ENCODE measurements around the gene CGRRF1. TPM values are rescaled to one million over a fixed set of nuclear protein-coding genes. Genes with fewer than 3 reads are reported as not detected.

CGRRF1 gene
- total and polyA plus RNA-seq, 2 of the 13 experiments (the other 11 are each of a cell fraction or from before 2014, with no cell fraction given): 16.8 to 18.2 TPM

GRCh38 chr14:54564868-54565784 is 55.4 kb downstream of the CGRRF1 start (continued):
- TF ChIP-seq ZBTB25 (CRISPR knock-in tag; IDR thresholded peaks at IDR 0.05): peak; percentile 56
- TF ChIP-seq PAWR (CRISPR knock-in tag; IDR thresholded peaks at IDR 0.05; ENCODE audit: borderline replicate concordance): no peak
- TF ChIP-seq RXRB (CRISPR knock-in tag; IDR thresholded peaks at IDR 0.05; ENCODE audit: borderline replicate concordance): peak; percentile 46
- peak; percentile 39; the same call in 1 of the 2 replicates for TF ChIP-seq TFAP4 (IDR thresholded peaks at IDR 0.05; ENCODE audit: borderline replicate concordance, low read depth)
- no peak for TF ChIP-seq FOXK2 (IDR thresholded peaks at IDR 0.05)
- peak; percentile 73; the same call in 1 of the 2 replicates for TF ChIP-seq ZNF414 (CRISPR knock-in tag; IDR thresholded peaks at IDR 0.05)
- TF ChIP-seq HOXA3 (CRISPR knock-in tag; IDR thresholded peaks at IDR 0.05): peak; percentile 38; the same call in 1 of the 2 replicates
- TF ChIP-seq IKZF1 (IDR thresholded peaks at IDR 0.05): no peak
- no peak; the same call in 1 of the 2 replicates for TF ChIP-seq ZNF710 (CRISPR knock-in tag; IDR thresholded peaks at IDR 0.05; ENCODE audit: borderline replicate concordance)
- no peak for TF ChIP-seq ZNF484 (CRISPR knock-in tag; IDR thresholded peaks at IDR 0.05; ENCODE audit: borderline replicate concordance, low read depth)
- TF ChIP-seq NR2C2 (CRISPR knock-in tag; IDR thresholded peaks at IDR 0.05; ENCODE audit: borderline replicate concordance): peak; percentile 62; the same call in 1 of the 2 replicates
- TF ChIP-seq SMARCE1 (IDR thresholded peaks at IDR 0.05; ENCODE audit: borderline replicate concordance): no peak
- TF ChIP-seq ZNF296 (CRISPR knock-in tag; conservative IDR thresholded peaks at IDR 0.05): no peak
- peak; percentile 61; the same call in 1 of the 2 replicates for TF ChIP-seq ZNF317 (CRISPR knock-in tag; IDR thresholded peaks at IDR 0.05)
- no peak; the same call in 2 of the 3 replicates for TF ChIP-seq MXI1 (IDR thresholded peaks at IDR 0.05; ENCODE audit: borderline replicate concordance, low read depth, low read length)
- peak; percentile 48 for TF ChIP-seq TARDBP (CRISPR knock-in tag; IDR thresholded peaks at IDR 0.05)
- TF ChIP-seq CC2D1A (CRISPR knock-in tag; IDR thresholded peaks at IDR 0.05): no peak
- 0 out of 2 replicates have a peak, but pooled peaks have one; percentile 3 for TF ChIP-seq FOXA3 (CRISPR knock-in tag; IDR thresholded peaks at IDR 0.05)
- TF ChIP-seq MIER2 (CRISPR knock-in tag; IDR thresholded peaks at IDR 0.05): no peak
- peak; percentile 79; the same call in 1 of the 2 replicates for TF ChIP-seq ZNF451 (CRISPR knock-in tag; IDR thresholded peaks at IDR 0.05)
- peak; percentile 81 to 94 for TF ChIP-seq HMGXB4 (CRISPR knock-in tag; IDR thresholded peaks at IDR 0.05; ENCODE audit: borderline replicate concordance in 1 of 2, low read depth in 1 of 2)
- 0 out of 2 replicates have a peak, but pooled peaks have one; percentile 32 for TF ChIP-seq NCOA5 (CRISPR knock-in tag; IDR thresholded peaks at IDR 0.05)
- no peak for TF ChIP-seq RFX3 (CRISPR knock-in tag; IDR thresholded peaks at IDR 0.05)
- TF ChIP-seq JUN (CRISPR knock-in tag; IDR thresholded peaks at IDR 0.05): no peak

All from HepG2 (cell line).